H1 (cell line): ENCODE data around the gene RIOK3. TPM values are rescaled to one million over a fixed set of nuclear protein-coding genes. Genes with fewer than 3 reads are reported as not detected.

Experiments used
- ASH2L ChIP-seq: fragments of 200-600, 300-600 bp; sonication (generic); IDR thresholded peaks from one replicate; pipeline ENCODE4 v1.7.1; 2017; ENCODE audit warnings: low read length
- CHD7 ChIP-seq: fragments of 300-600 bp; sonication (generic); IDR thresholded peaks from 2 replicates; pipeline ENCODE4 v1.7.1; 2012; ENCODE audit warnings: low read length, moderate library complexity, mild to moderate bottlenecking, inconsistent platforms; ENCODE audit not compliant: insufficient replicate concordance
- E2F6 ChIP-seq: IDR thresholded peaks from 2 replicates; pipeline ENCODE4 v1.6.1; 2012; ENCODE audit warnings: inconsistent platforms
- MAX ChIP-seq: IDR thresholded peaks from 2 replicates; pipeline ENCODE4 v1.6.1; 2012; ENCODE audit warnings: inconsistent platforms
- RXRA ChIP-seq: IDR thresholded peaks from 2 replicates; pipeline ENCODE4 v1.6.1; 2011; ENCODE audit warnings: low read depth, mild to moderate bottlenecking, low read length, moderate library complexity; ENCODE audit not compliant: insufficient read depth
- polyA plus RNA-seq, 7 experiments: library from polyadenylated mRNA; depleted of rRNA in 3 of 7; stranded (reverse) in 5 of 7; unstranded in 2 of 7; fragments of >200 nt in 5 of 7; fragments of 200-250 nt in 2 of 7; gene quantifications; 1 replicate in 5 of 7; 2 replicates in 1 of 7; 4 replicates in 1 of 7; pipeline versions ENCODE4 v1.2.1 to v1.2.3, GENCODE V29; 2011 to 2013; ENCODE audit warnings: missing spikeins in 2 of 7, mixed read lengths in 2 of 7
- total RNA-seq: library from RNA; stranded (reverse); fragmentation: NEBNext Ultra II Directional; extraction: Animal tissue kit (Norgen Biotek cat#: 25700); gene quantifications from 2 replicates; pipeline ENCODE4 v1.2.1, GENCODE V29; 2021

The RIOK3 gene
- total and polyA plus RNA-seq, 2 of the 8 experiments (the other 6 are each of a cell fraction or from before 2014, with no cell fraction given): 7.5 to 24.3 TPM

- no peak for TF ChIP-seq CHD7
- no peak for TF ChIP-seq RXRA
- no peak for TF ChIP-seq MAX
- TF ChIP-seq ASH2L: no peak
- no peak for TF ChIP-seq E2F6
Measured at GRCh38 chr18:23421277-23421676, 31.8 kb upstream of the RIOK3 start (continued).
